ENCODE results near the gene KRABD2.

KRABD2 gene

DNA sequence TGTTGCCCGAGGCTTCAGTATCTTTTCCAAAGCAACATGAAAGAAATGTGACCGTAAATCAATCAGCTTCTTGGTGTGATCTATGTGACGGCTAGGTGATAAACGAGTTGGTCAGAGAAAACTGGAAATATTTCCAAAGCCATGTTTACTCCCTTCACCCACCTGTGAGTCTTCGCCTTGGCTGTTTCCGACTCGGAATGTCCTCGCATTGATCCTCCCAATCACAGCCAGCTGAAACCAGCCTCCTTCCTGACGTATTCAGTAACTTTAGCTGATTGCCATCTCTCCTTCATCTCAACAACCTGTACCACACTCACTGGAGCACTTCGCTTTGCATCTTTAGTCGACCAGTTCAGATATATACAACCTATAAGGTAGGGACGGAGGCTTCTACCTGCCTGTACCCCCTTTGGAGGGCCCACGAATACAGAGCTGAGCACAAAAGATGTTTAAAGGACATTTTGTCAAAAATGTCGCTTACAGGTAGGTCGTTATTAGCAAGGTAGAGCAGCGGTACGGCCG lies 705 bp downstream of the KRABD2 start:
- peaks cover 9 to 30% of the 10 kb centered on the region in 2 experiments for H3K36me3 ChIP-seq (ENCODE audit: control insufficient read depth in 2 of 2, insufficient read depth in 2 of 2, low read length in 1 of 2)
- no peaks in the 10 kb centered on the region; the same call in 2 of the 3 replicates for H3K9me3 ChIP-seq (replicated peaks; ENCODE audit: control insufficient read depth, insufficient read depth, low read length)
- H2AFZ ChIP-seq (ENCODE audit: control insufficient read depth, low read depth, low read length): peak overlapping the region; percentile 53
- SMC1A ChIA-PET (ENCODE audit: uncharacterized antibody, unreplicated experiment): interaction anchor here (1.6 kb wide), 1 partner anchor 126 kb away, joined by 4 read pairs; no protein-coding TSS in a partner anchor
- H3K4me2 ChIP-seq (ENCODE audit: control insufficient read depth, insufficient read depth): peak overlapping the region; percentile 84
- FAIRE-seq: no peak
- POLR2A ChIA-PET: interaction anchor here (0.6 to 2.0 kb wide), 5 partner anchors 9 to 1360 kb away, joined by 3 to 7 read pairs (median 5); partner anchors contain the start of gene SLC25A35
- H3K79me2 ChIP-seq (ENCODE audit: control insufficient read depth, insufficient read depth, low read length): peaks cover 25% of the 10 kb centered on the region
- H3K27ac ChIP-seq (ENCODE audit: control insufficient read depth, insufficient read depth): peak overlapping the region; percentile 72
- intact Hi-C loops (cut with micrococcal nuclease; ENCODE audit: unreplicated experiment) (no loop called here), in situ Hi-C loops (cut with MboI) (no loop called here)
- H3K9ac ChIP-seq (ENCODE audit: control insufficient read depth, insufficient read depth, low read length): peak overlapping the region; percentile 85
- no TSS peak for BruUV-seq (replicated peaks)
- peak overlapping the region; percentile 88 for H3K4me3 ChIP-seq
- RAD21 ChIA-PET (ENCODE audit: unreplicated experiment): interaction anchor here (1.0 to 1.3 kb wide), 2 partner anchors 12 to 80 kb away, joined by 4 read pairs; partner anchors contain the start of gene SLC25A35
- H3K27me3 ChIP-seq (replicated peaks in 1 of 2; ENCODE audit: control insufficient read depth in 2 of 2, insufficient read depth in 2 of 2, low read length in 1 of 2): no peaks in the 10 kb centered on the region
- CTCF ChIA-PET: interaction anchor here (0.6 to 2.0 kb wide), 12 partner anchors 12 to 622 kb away, joined by 3 to 10 read pairs (median 4); partner anchors contain the start of gene NDEL1
- ATAC-seq: peak; percentile 4; the same call in 2 of the 3 replicates
- no peak for DNase-seq (ENCODE audit: low read depth, low spot score)
- H3K4me1 ChIP-seq (ENCODE audit: control insufficient read depth, insufficient read depth, low read length): peaks cover 3% of the 10 kb centered on the region
- H4K20me1 ChIP-seq (ENCODE audit: control insufficient read depth, insufficient read depth): peaks cover 4% of the 10 kb centered on the region
- 67% methylated on average over 17 of the region's 18 CpGs for WGBS (ENCODE audit: insufficient coverage, insufficient replicate concordance, low lambda C conversion rate, missing lambda C conversion rate)
- no peak for TF ChIP-seq PAX8 (IDR thresholded peaks at IDR 0.05)
- TF ChIP-seq FOXM1 (IDR thresholded peaks at IDR 0.05; ENCODE audit: low read depth, low read length): no peak
- TF ChIP-seq JUND (IDR thresholded peaks at IDR 0.05; ENCODE audit: low read depth, low read length): no peak
- TF ChIP-seq SREBF1 (IDR thresholded peaks at IDR 0.05; ENCODE audit: low read length): no peak
- TF ChIP-seq, protein P1, sequence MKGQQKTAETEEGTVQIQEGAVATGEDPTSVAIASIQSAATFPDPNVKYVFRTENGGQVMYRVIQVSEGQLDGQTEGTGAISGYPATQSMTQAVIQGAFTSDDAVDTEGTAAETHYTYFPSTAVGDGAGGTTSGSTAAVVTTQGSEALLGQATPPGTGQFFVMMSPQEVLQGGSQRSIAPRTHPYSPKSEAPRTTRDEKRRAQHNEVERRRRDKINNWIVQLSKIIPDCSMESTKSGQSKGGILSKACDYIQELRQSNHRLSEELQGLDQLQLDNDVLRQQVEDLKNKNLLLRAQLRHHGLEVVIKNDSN (IDR thresholded peaks at IDR 0.05; ENCODE audit: borderline replicate concordance, extremely low read length, insufficient read depth, low read depth, low read length): no peak
- TF ChIP-seq, protein P2, sequence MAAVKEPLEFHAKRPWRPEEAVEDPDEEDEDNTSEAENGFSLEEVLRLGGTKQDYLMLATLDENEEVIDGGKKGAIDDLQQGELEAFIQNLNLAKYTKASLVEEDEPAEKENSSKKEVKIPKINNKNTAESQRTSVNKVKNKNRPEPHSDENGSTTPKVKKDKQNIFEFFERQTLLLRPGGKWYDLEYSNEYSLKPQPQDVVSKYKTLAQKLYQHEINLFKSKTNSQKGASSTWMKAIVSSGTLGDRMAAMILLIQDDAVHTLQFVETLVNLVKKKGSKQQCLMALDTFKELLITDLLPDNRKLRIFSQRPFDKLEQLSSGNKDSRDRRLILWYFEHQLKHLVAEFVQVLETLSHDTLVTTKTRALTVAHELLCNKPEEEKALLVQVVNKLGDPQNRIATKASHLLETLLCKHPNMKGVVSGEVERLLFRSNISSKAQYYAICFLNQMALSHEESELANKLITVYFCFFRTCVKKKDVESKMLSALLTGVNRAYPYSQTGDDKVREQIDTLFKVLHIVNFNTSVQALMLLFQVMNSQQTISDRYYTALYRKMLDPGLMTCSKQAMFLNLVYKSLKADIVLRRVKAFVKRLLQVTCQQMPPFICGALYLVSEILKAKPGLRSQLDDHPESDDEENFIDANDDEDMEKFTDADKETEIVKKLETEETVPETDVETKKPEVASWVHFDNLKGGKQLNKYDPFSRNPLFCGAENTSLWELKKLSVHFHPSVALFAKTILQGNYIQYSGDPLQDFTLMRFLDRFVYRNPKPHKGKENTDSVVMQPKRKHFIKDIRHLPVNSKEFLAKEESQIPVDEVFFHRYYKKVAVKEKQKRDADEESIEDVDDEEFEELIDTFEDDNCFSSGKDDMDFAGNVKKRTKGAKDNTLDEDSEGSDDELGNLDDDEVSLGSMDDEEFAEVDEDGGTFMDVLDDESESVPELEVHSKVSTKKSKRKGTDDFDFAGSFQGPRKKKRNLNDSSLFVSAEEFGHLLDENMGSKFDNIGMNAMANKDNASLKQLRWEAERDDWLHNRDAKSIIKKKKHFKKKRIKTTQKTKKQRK (IDR thresholded peaks at IDR 0.05; ENCODE audit: low read depth, low read length): no peak
- TF ChIP-seq WRNIP1 (IDR thresholded peaks at IDR 0.05; ENCODE audit: borderline replicate concordance, low read depth, low read length): no peak
- TF ChIP-seq TARDBP (IDR thresholded peaks at IDR 0.05; ENCODE audit: borderline replicate concordance): no peak
- TF ChIP-seq, protein P3, sequence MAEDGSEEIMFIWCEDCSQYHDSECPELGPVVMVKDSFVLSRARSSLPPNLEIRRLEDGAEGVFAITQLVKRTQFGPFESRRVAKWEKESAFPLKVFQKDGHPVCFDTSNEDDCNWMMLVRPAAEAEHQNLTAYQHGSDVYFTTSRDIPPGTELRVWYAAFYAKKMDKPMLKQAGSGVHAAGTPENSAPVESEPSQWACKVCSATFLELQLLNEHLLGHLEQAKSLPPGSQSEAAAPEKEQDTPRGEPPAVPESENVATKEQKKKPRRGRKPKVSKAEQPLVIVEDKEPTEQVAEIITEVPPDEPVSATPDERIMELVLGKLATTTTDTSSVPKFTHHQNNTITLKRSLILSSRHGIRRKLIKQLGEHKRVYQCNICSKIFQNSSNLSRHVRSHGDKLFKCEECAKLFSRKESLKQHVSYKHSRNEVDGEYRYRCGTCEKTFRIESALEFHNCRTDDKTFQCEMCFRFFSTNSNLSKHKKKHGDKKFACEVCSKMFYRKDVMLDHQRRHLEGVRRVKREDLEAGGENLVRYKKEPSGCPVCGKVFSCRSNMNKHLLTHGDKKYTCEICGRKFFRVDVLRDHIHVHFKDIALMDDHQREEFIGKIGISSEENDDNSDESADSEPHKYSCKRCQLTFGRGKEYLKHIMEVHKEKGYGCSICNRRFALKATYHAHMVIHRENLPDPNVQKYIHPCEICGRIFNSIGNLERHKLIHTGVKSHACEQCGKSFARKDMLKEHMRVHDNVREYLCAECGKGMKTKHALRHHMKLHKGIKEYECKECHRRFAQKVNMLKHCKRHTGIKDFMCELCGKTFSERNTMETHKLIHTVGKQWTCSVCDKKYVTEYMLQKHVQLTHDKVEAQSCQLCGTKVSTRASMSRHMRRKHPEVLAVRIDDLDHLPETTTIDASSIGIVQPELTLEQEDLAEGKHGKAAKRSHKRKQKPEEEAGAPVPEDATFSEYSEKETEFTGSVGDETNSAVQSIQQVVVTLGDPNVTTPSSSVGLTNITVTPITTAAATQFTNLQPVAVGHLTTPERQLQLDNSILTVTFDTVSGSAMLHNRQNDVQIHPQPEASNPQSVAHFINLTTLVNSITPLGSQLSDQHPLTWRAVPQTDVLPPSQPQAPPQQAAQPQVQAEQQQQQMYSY (CRISPR knock-in tag; IDR thresholded peaks at IDR 0.05): no peak

Measured in GM12878 (cell line).